ENCODE results near the gene AMIGO2. TPM values are rescaled to one million over a fixed set of nuclear protein-coding genes. Genes with fewer than 3 reads are reported as not detected.
A peak's percentile ranks its signal among the peaks of the same experiment; 100 is the strongest.

AMIGO2 gene
- total RNA-seq, 1 donor from 2014 or later: 8.5 TPM

- Mint-ChIP-seq H3K27ac (no peak overlapping the region), H3K36me3 (no peaks in the 10 kb centered on the region), H3K4me1 (peaks cover 45% of the 10 kb centered on the region), H3K4me3 (no peak overlapping the region), H3K9me3 (no peaks in the 10 kb centered on the region), H3K27me3 (ENCODE audit: low read depth) (peaks cover 33% of the 10 kb centered on the region)
- DNase-seq (ENCODE audit: low spot score in 2 of 2, unreplicated experiment in 2 of 2): no peak
- TF ChIP-seq CTCF (IDR thresholded peaks at IDR 0.05; ENCODE audit: unreplicated experiment): no peak
These were observed 2.5 kb upstream of the AMIGO2 start for GRCh38 chr12:47082283-47082682.

- no peak for TF ChIP-seq CTCF (IDR thresholded peaks at IDR 0.05; ENCODE audit: unreplicated experiment)
- Mint-ChIP-seq H3K4me1 (peaks cover 34% of the 10 kb centered on the region), H3K27me3 (ENCODE audit: low read depth) (peaks cover 42% of the 10 kb centered on the region), H3K36me3 (no peaks in the 10 kb centered on the region), H3K4me3 (peak overlapping the region; percentile 86), H3K9me3 (no peaks in the 10 kb centered on the region), H3K27ac (peak overlapping the region; percentile 83)
- no peak for DNase-seq (ENCODE audit: low spot score in 2 of 2, unreplicated experiment in 2 of 2)
These were observed 1.2 kb upstream of the AMIGO2 start for GRCh38 chr12:47080725-47081502.

- TF ChIP-seq CTCF (IDR thresholded peaks at IDR 0.05; ENCODE audit: unreplicated experiment): no peak
- Mint-ChIP-seq H3K27ac (peak overlapping the region; percentile 87), H3K27me3 (ENCODE audit: low read depth) (peaks cover 49% of the 10 kb centered on the region), H3K4me1 (peaks cover 28% of the 10 kb centered on the region), H3K9me3 (no peaks in the 10 kb centered on the region), H3K36me3 (no peaks in the 10 kb centered on the region), H3K4me3 (peak overlapping the region; percentile 86)
- DNase-seq (ENCODE audit: low spot score in 2 of 2, unreplicated experiment in 2 of 2): peak in 1 of 2 experiments; percentile 44
These were observed 394 bp upstream of the AMIGO2 start for GRCh38 chr12:47079981-47080724.

- peak overlapping the region; percentile 83 for H3K4me3 Mint-ChIP-seq
- H3K9me3 Mint-ChIP-seq: no peaks in the 10 kb centered on the region
- no peak for DNase-seq (ENCODE audit: low spot score in 2 of 2, unreplicated experiment in 2 of 2)
- H3K4me1 Mint-ChIP-seq: peaks cover 26% of the 10 kb centered on the region
- no peak for TF ChIP-seq CTCF (IDR thresholded peaks at IDR 0.05; ENCODE audit: unreplicated experiment)
- peaks cover 48% of the 10 kb centered on the region for H3K27me3 Mint-ChIP-seq (ENCODE audit: low read depth)
- H3K27ac Mint-ChIP-seq: peak overlapping the region; percentile 72
- no peaks in the 10 kb centered on the region for H3K36me3 Mint-ChIP-seq
These were observed 859 bp downstream of the AMIGO2 start for GRCh38 chr12:47078733-47079467.

- Mint-ChIP-seq H3K9me3 (no peaks in the 10 kb centered on the region), H3K4me3 (peak overlapping the region; percentile 83), H3K27ac (no peak overlapping the region), H3K36me3 (no peaks in the 10 kb centered on the region), H3K4me1 (peaks cover 22% of the 10 kb centered on the region), H3K27me3 (ENCODE audit: low read depth) (peaks cover 48% of the 10 kb centered on the region)
- DNase-seq (ENCODE audit: low spot score in 2 of 2, unreplicated experiment in 2 of 2): no peak
- no peak for TF ChIP-seq CTCF (IDR thresholded peaks at IDR 0.05; ENCODE audit: unreplicated experiment)
These were observed 1.7 kb downstream of the AMIGO2 start for GRCh38 chr12:47078086-47078395.

Measured in mesothelial cell of epicardium (in vitro differentiated cells).